Ecto neural progenitor cell (in vitro differentiated cells): Measurements from ENCODE around the gene SMAD3.

Source experiments
- DNase-seq: peaks from one replicate; pipeline ENCODE4 v3.0.0-alpha.2; 2018; ENCODE audit warnings: low spot score

The SMAD3 gene

GRCh38 chr15:67242708-67243111 is 177.3 kb downstream of the SMAD3 start:
- DNase-seq, result no peak
